GM10266 (cell line): ENCODE data around the gene SPATS2L.

ENCODE experiments used
- DNase-seq: peaks from one replicate; pipeline ENCODE4 v3.0.0; 2012; ENCODE audit errors: extremely low spot score
- TF ChIP-seq, protein P1 (sequence below): IDR thresholded peaks from 2 replicates; pipeline ENCODE4 v1.5.1; 2012; ENCODE audit warnings: mild to moderate bottlenecking, low read depth; ENCODE audit not compliant: control insufficient read depth, insufficient read depth; ENCODE audit errors: missing control alignments

Gene SPATS2L

DNA sequence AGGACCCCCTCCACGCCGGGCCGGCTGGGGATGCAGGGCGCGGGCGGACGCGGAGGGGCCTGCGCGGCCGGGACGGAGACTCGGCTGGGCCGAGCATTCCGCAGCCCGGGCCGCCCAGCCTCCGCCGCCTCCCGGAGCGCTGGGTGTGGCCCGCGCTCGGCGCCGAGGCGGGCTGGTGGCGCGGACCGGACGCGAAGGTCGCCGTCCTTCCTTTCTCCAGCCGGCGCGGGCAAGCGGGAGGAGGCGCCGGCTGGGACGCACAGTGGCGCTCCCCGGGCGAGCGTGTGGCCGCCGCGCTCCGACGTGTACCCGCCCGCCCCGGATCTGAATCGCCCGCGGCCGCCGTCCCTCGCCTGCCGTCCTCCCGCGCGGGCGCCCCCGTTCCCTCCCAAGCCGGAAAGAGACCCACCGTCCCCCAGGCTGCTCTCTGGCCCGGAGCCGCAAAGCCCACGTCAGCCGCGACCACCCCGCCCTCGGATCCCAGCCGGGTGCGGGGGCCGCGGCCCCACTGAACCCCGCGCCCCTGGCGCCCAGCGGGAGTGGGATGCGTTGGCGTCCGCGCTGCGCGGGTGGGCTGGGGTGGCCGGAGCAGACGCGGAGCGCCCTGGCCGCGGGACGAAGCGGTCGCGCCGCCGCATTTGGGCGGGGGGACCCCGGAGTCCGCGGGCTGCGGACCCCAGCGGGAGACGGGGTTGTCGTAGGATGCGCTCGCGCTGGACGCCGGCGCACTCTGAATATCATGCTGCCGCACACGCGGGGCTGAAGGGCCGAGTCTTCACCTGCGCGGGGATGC is 634 bp downstream of the SPATS2L start:
- TF ChIP-seq, protein P1, sequence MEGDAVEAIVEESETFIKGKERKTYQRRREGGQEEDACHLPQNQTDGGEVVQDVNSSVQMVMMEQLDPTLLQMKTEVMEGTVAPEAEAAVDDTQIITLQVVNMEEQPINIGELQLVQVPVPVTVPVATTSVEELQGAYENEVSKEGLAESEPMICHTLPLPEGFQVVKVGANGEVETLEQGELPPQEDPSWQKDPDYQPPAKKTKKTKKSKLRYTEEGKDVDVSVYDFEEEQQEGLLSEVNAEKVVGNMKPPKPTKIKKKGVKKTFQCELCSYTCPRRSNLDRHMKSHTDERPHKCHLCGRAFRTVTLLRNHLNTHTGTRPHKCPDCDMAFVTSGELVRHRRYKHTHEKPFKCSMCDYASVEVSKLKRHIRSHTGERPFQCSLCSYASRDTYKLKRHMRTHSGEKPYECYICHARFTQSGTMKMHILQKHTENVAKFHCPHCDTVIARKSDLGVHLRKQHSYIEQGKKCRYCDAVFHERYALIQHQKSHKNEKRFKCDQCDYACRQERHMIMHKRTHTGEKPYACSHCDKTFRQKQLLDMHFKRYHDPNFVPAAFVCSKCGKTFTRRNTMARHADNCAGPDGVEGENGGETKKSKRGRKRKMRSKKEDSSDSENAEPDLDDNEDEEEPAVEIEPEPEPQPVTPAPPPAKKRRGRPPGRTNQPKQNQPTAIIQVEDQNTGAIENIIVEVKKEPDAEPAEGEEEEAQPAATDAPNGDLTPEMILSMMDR = no peak
- DNase-seq = peak; percentile 70

DNA sequence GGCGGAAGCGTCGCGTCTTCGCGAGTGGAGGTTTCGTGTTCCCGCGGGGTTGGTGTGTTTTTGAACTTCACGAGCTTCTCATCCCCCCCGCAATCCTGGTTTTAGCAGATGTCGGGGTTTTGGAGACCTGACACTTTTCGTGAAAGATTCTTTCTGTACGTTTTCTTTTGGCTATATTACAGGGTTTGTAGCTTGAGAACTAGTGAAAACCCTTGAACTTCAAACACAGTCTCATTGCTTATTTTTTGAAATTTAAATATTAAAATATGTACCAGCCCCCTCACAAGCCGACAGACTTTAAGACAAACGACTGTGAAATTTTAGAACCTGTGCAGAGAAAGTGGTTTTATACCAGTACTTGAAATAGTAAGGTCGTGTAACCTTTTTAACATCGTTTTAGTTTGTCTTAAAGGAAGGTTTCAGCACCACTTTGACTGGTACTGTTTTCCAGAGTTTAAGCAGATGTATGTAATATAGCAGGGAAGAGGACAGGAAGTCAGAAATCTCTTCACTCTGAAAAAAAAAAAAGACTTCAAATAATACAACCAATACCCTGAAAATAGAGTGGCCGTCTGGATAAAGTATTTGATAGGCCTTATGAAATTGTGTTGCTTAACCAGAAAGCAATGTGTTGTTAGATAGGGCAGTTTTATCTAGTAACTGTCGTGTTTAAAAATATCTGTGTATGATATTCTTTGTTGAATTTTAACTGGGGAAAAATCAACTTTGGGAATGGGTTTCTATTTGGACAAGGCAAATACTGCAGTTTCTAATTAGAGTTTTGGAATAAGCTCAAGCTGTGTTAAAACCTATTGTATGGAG is 1.4 kb downstream of the SPATS2L start:
- DNase-seq = no peak
- TF ChIP-seq, protein P1 = no peak

DNA sequence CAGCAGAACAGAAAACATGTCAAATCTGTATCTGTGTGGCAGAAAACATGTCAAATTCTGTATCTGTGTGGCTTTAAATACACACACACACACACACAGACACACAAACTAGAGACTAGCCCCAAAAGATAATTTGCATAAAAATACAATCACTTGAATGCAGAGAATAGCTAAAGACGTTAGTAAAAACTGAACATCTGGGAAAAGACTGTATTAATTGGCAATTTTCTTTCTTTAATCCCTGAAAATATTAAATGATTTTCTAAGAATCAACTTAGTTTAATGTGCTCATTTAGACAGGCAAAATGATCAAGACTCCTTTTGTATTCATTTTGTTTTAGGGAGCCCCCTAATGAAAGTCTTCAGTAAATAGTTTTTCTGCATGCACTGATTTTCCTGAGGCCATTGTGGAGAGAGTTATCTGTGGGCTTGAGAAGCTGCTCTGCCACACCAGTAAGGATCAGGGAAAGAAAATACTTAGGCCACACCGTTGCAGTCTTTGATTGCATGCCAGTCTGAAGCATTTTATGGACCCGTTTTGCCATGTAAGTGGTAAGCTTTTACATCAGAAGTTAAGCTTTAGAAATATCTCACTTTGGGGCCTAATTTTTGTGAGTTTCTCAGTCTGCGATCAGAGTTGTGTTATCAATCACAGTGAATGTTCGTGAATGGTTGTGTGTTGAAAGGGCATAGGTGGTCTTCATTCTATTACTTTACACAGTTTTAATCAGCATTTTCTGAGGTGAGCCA is 2.2 kb downstream of the SPATS2L start:
- TF ChIP-seq, protein P1 = peak; percentile 21
- DNase-seq = no peak

DNA sequence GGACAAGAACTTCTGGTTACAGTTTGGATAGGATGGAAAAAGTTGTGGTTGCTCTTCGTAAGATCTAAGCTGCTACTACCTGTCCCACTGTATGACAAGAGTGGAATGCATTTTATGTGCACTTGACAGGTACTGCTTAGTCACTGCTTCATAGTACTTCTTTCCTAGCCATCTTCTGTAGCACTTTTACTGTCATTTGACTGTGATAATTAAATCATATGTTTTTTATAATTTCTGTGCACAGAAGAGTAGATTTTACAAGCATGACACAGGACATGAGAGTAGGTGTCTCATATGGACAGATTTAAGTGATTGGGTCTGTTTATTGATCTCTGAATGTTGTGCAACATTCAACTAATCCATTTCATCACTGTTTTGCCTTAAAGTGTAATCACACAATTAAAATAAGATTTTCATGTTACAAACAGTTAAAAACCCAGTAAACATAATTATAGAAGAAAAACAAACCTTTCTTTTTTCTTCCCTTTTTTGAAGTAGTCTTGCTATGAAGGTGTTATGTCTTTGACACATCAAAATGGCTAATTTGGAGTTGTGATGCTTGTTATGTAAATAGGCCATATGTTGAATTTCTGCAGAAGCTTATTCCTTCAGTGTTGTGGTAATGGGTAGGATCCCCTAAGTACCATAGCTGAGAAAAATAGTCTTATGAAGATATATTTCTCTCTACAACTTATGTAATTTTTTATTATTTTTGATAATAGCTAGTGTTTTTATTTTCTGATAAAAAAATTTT is 3.0 kb downstream of the SPATS2L start:
- DNase-seq = no peak
- TF ChIP-seq, protein P1 = no peak

DNA sequence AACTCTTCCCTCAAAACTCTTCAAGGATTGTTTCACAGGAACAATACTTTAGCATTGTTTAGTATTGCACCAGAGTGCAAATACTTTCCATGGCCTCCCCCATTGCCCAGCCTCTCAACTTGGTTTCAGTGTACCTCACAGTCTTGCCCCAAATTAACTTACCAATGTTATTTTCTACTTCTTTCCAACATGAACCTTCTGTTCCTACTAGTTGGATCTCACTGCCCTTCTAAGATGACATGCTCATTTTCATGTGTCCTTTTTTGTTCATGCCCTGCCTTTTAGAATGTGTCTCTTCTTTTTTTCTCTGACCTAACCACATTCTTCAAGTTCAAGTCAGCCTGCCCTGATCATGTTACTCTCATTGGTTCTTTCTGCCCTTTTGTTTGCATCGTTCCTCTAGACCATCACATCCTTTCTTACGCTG is 4.1 kb downstream of the SPATS2L start:
- TF ChIP-seq, protein P1 = no peak
- DNase-seq = no peak

DNA sequence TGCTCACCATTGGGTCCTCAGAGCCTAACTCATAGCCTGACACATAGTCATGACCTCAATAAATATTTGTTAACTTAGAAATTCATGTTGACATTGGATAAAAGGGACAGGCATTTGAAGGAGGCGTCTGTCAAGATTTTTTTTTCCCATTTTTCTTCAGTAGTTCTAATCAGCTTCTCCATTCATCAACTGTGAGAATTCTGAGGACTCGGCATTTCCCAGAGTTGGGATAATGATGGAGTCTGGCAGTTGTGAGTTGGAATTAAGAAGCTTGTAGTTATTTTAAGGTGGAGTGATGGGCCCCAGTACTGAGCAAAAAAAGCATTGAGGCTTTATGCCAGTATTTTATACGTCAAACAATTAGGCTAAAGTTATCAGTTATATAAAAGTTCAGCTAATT is 4.6 kb downstream of the SPATS2L start:
- TF ChIP-seq, protein P1 = no peak
- no peak for DNase-seq
